Spleen (tissue), 11 donors: ENCODE data around the gene LRRC7. TPM values are rescaled to one million over a fixed set of nuclear protein-coding genes. Genes with fewer than 3 reads are reported as not detected.

Experiments
- DNase-seq: peaks from one replicate; pipeline ENCODE4 v3.0.0-alpha.2; 2020
- H3K27ac ChIP-seq, 8 donors: fragments of 200-600 bp; sonication (generic) in 7 of 8; 1 replicate in 4 of 8; 2 replicates in 4 of 8; pipeline versions ENCODE4 v1.5.0 to v1.8.0; 2016 to 2021; ENCODE audit warnings: inconsistent platforms in 4 of 8, mild to moderate bottlenecking in 4 of 8, moderate library complexity in 1 of 8
- H3K27me3 ChIP-seq, 7 donors: fragments of 200-600 bp; sonication (generic) in 6 of 7; replicated peaks in 1 of 7; 1 replicate in 4 of 7; 2 replicates in 3 of 7; pipeline versions ENCODE4 v1.5.0 to v1.8.0; 2016 to 2021; ENCODE audit warnings: inconsistent platforms in 3 of 7, mild to moderate bottlenecking in 1 of 7
- H3K36me3 ChIP-seq, 6 donors: fragments of 200-600 bp; sonication (generic) in 5 of 6; 1 replicate in 4 of 6; 2 replicates in 2 of 6; pipeline versions ENCODE4 v1.5.0 to v1.8.0; 2016 to 2021; ENCODE audit warnings: inconsistent platforms in 2 of 6
- H3K4me1 ChIP-seq, 6 donors: fragments of 200-600 bp; sonication (generic) in 5 of 6; 1 replicate in 3 of 6; 2 replicates in 3 of 6; pipeline versions ENCODE4 v1.5.0 to v1.8.0; 2016 to 2021; ENCODE audit warnings: inconsistent platforms in 3 of 6
- H3K4me3 ChIP-seq, 8 donors: fragments of 200-600 bp; sonication (generic) in 7 of 8; 1 replicate in 4 of 8; 2 replicates in 4 of 8; pipeline versions ENCODE4 v1.5.0 to v1.8.0; 2016 to 2021; ENCODE audit warnings: inconsistent platforms in 4 of 8, mild to moderate bottlenecking in 4 of 8, moderate library complexity in 2 of 8
- H3K9me3 ChIP-seq, 8 donors: fragments of 200-600 bp; sonication (generic) in 7 of 8; 1 replicate in 4 of 8; 2 replicates in 4 of 8; pipeline versions ENCODE4 v1.5.0 to v1.8.0; 2016 to 2021; ENCODE audit warnings: inconsistent platforms in 4 of 8
- CTCF ChIP-seq, 11 experiments: fragments of 200-600 bp in 7 of 11; fragments of 450-650 bp in 4 of 11; sonication (generic) in 4 of 11; IDR thresholded peaks in 8 of 11; conservative IDR thresholded peaks in 3 of 11; 1 replicate in 7 of 11; 2 replicates in 4 of 11; pipeline versions ENCODE4 v1.4.0 to v1.8.0; 2016 to 2021; ENCODE audit warnings: antibody characterized with exemption in 11 of 11, inconsistent platforms in 4 of 11, mild to moderate bottlenecking in 1 of 11
- POLR2A ChIP-seq, 3 donors: fragments of 450-650 bp; IDR thresholded peaks; one replicate each; pipeline ENCODE4 v1.5.1; 2017; ENCODE audit warnings: antibody characterized with exemption in 3 of 3, mild to moderate bottlenecking in 1 of 3
- POLR2AphosphoS5 ChIP-seq, 3 donors: sonication (generic); formaldehyde crosslinking; IDR thresholded peaks; one replicate each; pipeline ENCODE4 v1.5.1; 2017; ENCODE audit warnings: antibody characterized with exemption in 3 of 3
- WGBS, 5 donors: extraction: QIAGEN DNeasy Blood & Tissue Kit in 3 of 5; methylation state at CpG; one replicate each; pipeline versions ENCODE4 v1.1.5 to v1.1.7; 2013 to 2018; 5-methylcytosine and 5-hydroxymethylcytosine counted together
- intact Hi-C: fragments of 100-400 bp; cut with DNase I; formaldehyde crosslinking; loops from one replicate; pipeline ENCODE4 v1.15.0; 2023; ENCODE audit warnings: low total_unique reads
- polyA plus RNA-seq, 3 donors: library from polyadenylated mRNA; stranded (reverse); fragments of 200-250 nt; gene quantifications; one replicate each; pipeline ENCODE4 v1.2.1, GENCODE V29; 2013
- total RNA-seq, 7 donors: library from RNA; depleted of rRNA in 3 of 7; stranded (reverse); fragments of >200 nt in 3 of 7; fragmentation: NEBNext Ultra II Directional in 4 of 7; extraction: Animal tissue kit (Norgen Biotek cat#: 25700) in 4 of 7; gene quantifications; one replicate each; pipeline versions ENCODE4 v1.1.0 to v1.2.1, GENCODE V29; 2016 to 2021
- donor health status: healthy with polysubstance abuse.
- donor health status: DM: no; HTN: no; CAD: no; lungs with moderate emphysema.
- donor health status: DM: no; HTN: no; CAD: no.
- donor health status: Bipolar disorder and iron deficiency.
- donor health status: healthy.
- donor health status: DM: no; HTN: no; CAD: no.
- donor health status: DM: yes; HTN: yes; CAD: no.

The LRRC7 gene
- total and polyA plus RNA-seq, 10 donors: 0.02 to 0.63 (median 0.13) TPM; not detected in 4

GRCh38 chr1:69766431-69767180 is 198.9 kb downstream of the LRRC7 start:
- H3K4me3 ChIP-seq: no peak overlapping the region
- no peaks in the 10 kb centered on the region for H3K36me3 ChIP-seq
- 64 to 76% (median 70%) methylated on average over 7 of the region's 7 CpGs for WGBS, 5 donors
- no peaks in the 10 kb centered on the region for H3K9me3 ChIP-seq
- no peak for DNase-seq
- TF ChIP-seq CTCF (IDR thresholded peaks at IDR 0.05 in 8 of 11, conservative IDR thresholded peaks at IDR 0.05 in 3 of 11): no peak
- no peak for TF ChIP-seq POLR2A (IDR thresholded peaks at IDR 0.05)
- TF ChIP-seq POLR2AphosphoS5 (IDR thresholded peaks at IDR 0.05): no peak
- H3K27ac ChIP-seq: no peak overlapping the region
- no peaks in the 10 kb centered on the region for H3K4me1 ChIP-seq
- H3K27me3 ChIP-seq: no peaks in the 10 kb centered on the region
- intact Hi-C loops: no loop called here

GRCh38 chr1:69776555-69776954 is 208.8 kb downstream of the LRRC7 start:
- no peaks in the 10 kb centered on the region for H3K4me1 ChIP-seq
- H3K9me3 ChIP-seq: no peaks in the 10 kb centered on the region
- no peaks in the 10 kb centered on the region for H3K36me3 ChIP-seq
- intact Hi-C loops: no loop called here
- H3K27ac ChIP-seq: no peak overlapping the region
- no peak overlapping the region for H3K4me3 ChIP-seq
- no peak for DNase-seq
- WGBS, 5 donors: 71 to 80% (median 78%) methylated on average over 1 of the region's 1 CpG
- no peak for TF ChIP-seq POLR2AphosphoS5 (IDR thresholded peaks at IDR 0.05)
- no peak for TF ChIP-seq POLR2A (IDR thresholded peaks at IDR 0.05)
- no peak for TF ChIP-seq CTCF (IDR thresholded peaks at IDR 0.05 in 8 of 11, conservative IDR thresholded peaks at IDR 0.05 in 3 of 11)
- no peaks in the 10 kb centered on the region for H3K27me3 ChIP-seq

- Histone ChIP-seq H3K27ac (no peak overlapping the region), H3K4me1 (no peaks in the 10 kb centered on the region), H3K4me3 (no peak overlapping the region), H3K27me3 (no peaks in the 10 kb centered on the region), H3K36me3 (no peaks in the 10 kb centered on the region), H3K9me3 (no peaks in the 10 kb centered on the region)
- intact Hi-C loops: no loop called here
- 66 to 87% (median 81%) methylated on average over 1 of the region's 1 CpG for WGBS, 5 donors
- TF ChIP-seq POLR2A (IDR thresholded peaks at IDR 0.05) (no peak), CTCF (IDR thresholded peaks at IDR 0.05 in 8 of 11, conservative IDR thresholded peaks at IDR 0.05 in 3 of 11) (no peak), POLR2AphosphoS5 (IDR thresholded peaks at IDR 0.05) (no peak)
- no peak for DNase-seq
Measured at GRCh38 chr1:69777423-69777822, 209.7 kb downstream of the LRRC7 start.

GRCh38 chr1:69777971-69778370 is 210.2 kb downstream of the LRRC7 start:
- Histone ChIP-seq H3K9me3 (no peaks in the 10 kb centered on the region), H3K27me3 (no peaks in the 10 kb centered on the region), H3K36me3 (no peaks in the 10 kb centered on the region), H3K4me1 (no peaks in the 10 kb centered on the region), H3K27ac (no peak overlapping the region), H3K4me3 (no peak overlapping the region)
- DNase-seq: no peak
- intact Hi-C loops: no loop called here
- TF ChIP-seq POLR2A (IDR thresholded peaks at IDR 0.05): no peak
- no peak for TF ChIP-seq CTCF (IDR thresholded peaks at IDR 0.05 in 8 of 11, conservative IDR thresholded peaks at IDR 0.05 in 3 of 11)
- no peak for TF ChIP-seq POLR2AphosphoS5 (IDR thresholded peaks at IDR 0.05)
